ENCODE results near the gene RPP25. TPM values are rescaled to one million over a fixed set of nuclear protein-coding genes. Genes with fewer than 3 reads are reported as not detected.

RPP25 gene
- total RNA-seq, 1 donor from 2014 or later = 11.3 TPM

DNA sequence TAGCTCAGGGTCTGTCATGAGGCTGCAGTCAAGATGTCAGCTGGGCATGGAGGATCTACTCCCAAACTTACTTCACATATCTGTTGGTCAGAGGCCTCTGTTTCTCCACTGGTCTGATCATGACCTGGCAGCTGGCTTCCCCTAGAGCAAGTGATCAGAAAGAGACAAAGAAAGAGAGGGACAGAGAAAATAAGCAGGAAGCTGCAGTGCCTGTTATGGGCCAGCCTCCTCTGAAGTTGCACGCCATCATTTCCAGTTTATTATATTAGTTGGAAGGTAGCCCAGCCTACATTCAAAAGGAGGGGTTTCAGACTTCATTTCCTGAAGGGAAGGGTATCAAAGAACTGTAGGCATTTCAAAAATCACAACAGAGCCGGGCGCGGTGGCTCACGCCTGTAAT lies 5.0 kb upstream of the RPP25 start:
- Histone ChIP-seq H3K9me3 (no peaks in the 10 kb centered on the region), H3K36me3 (no peaks in the 10 kb centered on the region), H3K27ac (no peak overlapping the region), H3K4me3 (no peak overlapping the region), H3K4me1 (peaks cover 23% of the 10 kb centered on the region), H3K27me3 (no peaks in the 10 kb centered on the region)
- intact Hi-C loops (cut with DNase I) = no loop called here
- no peak for DNase-seq (ENCODE audit: extremely low spot score in 2 of 2)
- TF ChIP-seq POLR2A (IDR thresholded peaks at IDR 0.05) (no peak), CTCF (IDR thresholded peaks at IDR 0.05) (no peak), POLR2AphosphoS5 (IDR thresholded peaks at IDR 0.05; ENCODE audit: insufficient read depth in 1 of 2, low read depth in 1 of 2) (no peak)

DNA sequence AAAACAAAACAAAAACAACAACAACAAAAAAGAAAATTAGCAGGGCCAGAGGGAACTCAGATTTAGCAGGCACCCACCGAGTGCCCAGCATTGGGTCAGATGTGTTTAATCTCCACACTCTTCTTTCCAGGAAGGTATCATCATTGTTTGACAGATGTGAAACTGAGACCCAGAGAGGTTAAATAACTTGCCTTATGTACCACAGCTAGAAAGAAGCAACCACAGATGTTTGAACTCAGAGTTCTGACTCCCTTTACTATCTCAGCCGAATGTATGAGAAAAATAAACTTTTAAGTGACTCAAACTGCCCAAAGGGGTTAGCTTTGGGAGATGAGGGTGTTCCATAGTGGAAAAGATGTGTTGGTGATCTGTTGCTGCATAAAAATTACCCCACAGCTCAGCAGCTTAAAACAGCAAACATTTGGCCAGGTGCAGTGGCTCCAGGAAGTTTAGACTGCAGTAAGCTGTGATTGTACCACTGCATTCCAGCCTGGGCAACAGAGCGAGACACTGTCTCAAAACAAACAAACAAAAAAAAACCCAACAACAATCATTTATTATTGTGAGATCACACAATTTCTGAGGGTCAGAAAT lies 4.5 kb upstream of the RPP25 start:
- Histone ChIP-seq H3K4me1 (peaks cover 25% of the 10 kb centered on the region), H3K27me3 (no peaks in the 10 kb centered on the region), H3K36me3 (no peaks in the 10 kb centered on the region), H3K9me3 (no peaks in the 10 kb centered on the region), H3K27ac (no peak overlapping the region), H3K4me3 (no peak overlapping the region)
- no peak for TF ChIP-seq POLR2A (IDR thresholded peaks at IDR 0.05)
- no peak for TF ChIP-seq POLR2AphosphoS5 (IDR thresholded peaks at IDR 0.05; ENCODE audit: insufficient read depth in 1 of 2, low read depth in 1 of 2)
- no peak for TF ChIP-seq CTCF (IDR thresholded peaks at IDR 0.05)
- intact Hi-C loops (cut with DNase I) = no loop called here
- no peak for DNase-seq (ENCODE audit: extremely low spot score in 2 of 2)

GRCh38 chr15:74960286-74960685 lies 3.7 kb upstream of the RPP25 start:
- Histone ChIP-seq H3K27me3 (no peaks in the 10 kb centered on the region), H3K9me3 (no peaks in the 10 kb centered on the region), H3K27ac (no peak overlapping the region), H3K36me3 (no peaks in the 10 kb centered on the region), H3K4me1 (peaks cover 34% of the 10 kb centered on the region), H3K4me3 (no peak overlapping the region)
- no peak for DNase-seq (ENCODE audit: extremely low spot score in 2 of 2)
- no peak for TF ChIP-seq POLR2A (IDR thresholded peaks at IDR 0.05)
- no peak for TF ChIP-seq POLR2AphosphoS5 (IDR thresholded peaks at IDR 0.05; ENCODE audit: insufficient read depth in 1 of 2, low read depth in 1 of 2)
- no peak for TF ChIP-seq CTCF (IDR thresholded peaks at IDR 0.05)
- intact Hi-C loops (cut with DNase I) = no loop called here

DNA sequence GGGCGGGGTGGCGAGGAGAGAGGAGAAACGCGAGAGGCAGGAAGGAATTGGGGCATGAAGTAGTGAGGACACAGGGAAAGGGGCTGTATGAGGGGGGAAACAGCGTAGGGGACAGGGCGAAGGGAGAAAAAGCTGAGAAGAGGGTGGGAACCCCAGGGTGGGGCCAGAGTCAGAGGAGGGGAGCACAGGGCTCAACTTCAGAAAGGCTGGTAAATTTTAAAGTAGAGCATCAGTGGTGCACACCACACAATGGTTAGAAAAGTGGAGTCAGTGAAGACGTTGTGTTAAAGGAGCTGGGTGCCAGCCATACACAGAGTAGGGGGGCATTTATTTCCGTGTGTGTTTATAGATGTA lies 3.0 kb upstream of the RPP25 start:
- peak overlapping the region; percentile 57 to 68 for H3K4me3 ChIP-seq
- TF ChIP-seq CTCF (IDR thresholded peaks at IDR 0.05) = no peak
- no peaks in the 10 kb centered on the region for H3K9me3 ChIP-seq
- H3K27me3 ChIP-seq = no peaks in the 10 kb centered on the region
- peaks cover 41% of the 10 kb centered on the region for H3K4me1 ChIP-seq
- no peaks in the 10 kb centered on the region for H3K36me3 ChIP-seq
- intact Hi-C loops (cut with DNase I) = loop anchor here (5.0 kb wide), 2 partner anchors 177 to 248 kb away; partner anchors contain the start of gene CSK
- H3K27ac ChIP-seq = peak overlapping the region; percentile 81
- DNase-seq (ENCODE audit: extremely low spot score in 2 of 2) = no peak

GRCh38 chr15:74958908-74959585 lies 2.5 kb upstream of the RPP25 start:
- TF ChIP-seq CTCF (IDR thresholded peaks at IDR 0.05) (no peak), POLR2AphosphoS5 (IDR thresholded peaks at IDR 0.05; ENCODE audit: insufficient read depth in 1 of 2, low read depth in 1 of 2) (no peak), POLR2A (IDR thresholded peaks at IDR 0.05) (no peak)
- DNase-seq (ENCODE audit: extremely low spot score in 2 of 2) = no peak
- H3K9me3 ChIP-seq = no peaks in the 10 kb centered on the region
- H3K27me3 ChIP-seq = no peaks in the 10 kb centered on the region
- peak overlapping the region; percentile 81 for H3K27ac ChIP-seq
- intact Hi-C loops (cut with DNase I) = loop anchor here (5.0 kb wide), 2 partner anchors 177 to 248 kb away; partner anchors contain the start of gene CSK
- H3K4me3 ChIP-seq = peak overlapping the region; percentile 57 to 68
- no peaks in the 10 kb centered on the region for H3K36me3 ChIP-seq
- peaks cover 46% of the 10 kb centered on the region for H3K4me1 ChIP-seq
